HEK293T (cell line): ENCODE data around the gene MAGEB3.
"Not testable (repeated sequence)": the region's sequence is repeated elsewhere in the genome, so short reads cannot be mapped to it uniquely, and the experiment has no call there.

Source experiments
- CTCF ChIA-PET: fragments of 350-600 bp; formaldehyde crosslinking; extraction: SDS; loops from one replicate; lab custom pipeline; 2021; ENCODE audit warnings: antibody characterized with exemption, inconsistent platforms; lab: Yijun Ruan, JAX
- POLR2A ChIA-PET: fragments of 350-600 bp; formaldehyde crosslinking; extraction: SDS; loops from one replicate; lab custom pipeline; 2020; ENCODE audit warnings: antibody characterized with exemption, inconsistent platforms; lab: Yijun Ruan, JAX
- DNase-seq: peaks from one replicate; pipeline ENCODE4 v3.0.0; 2012; ENCODE audit warnings: mixed read lengths; ENCODE audit errors: extremely low spot score
- ARNT ChIP-seq: fragments of 450-650 bp; IDR thresholded peaks from 2 replicates; pipeline ENCODE4 v1.6.1; 2017; ENCODE audit warnings: mild to moderate bottlenecking
- BHLHE40 ChIP-seq: fragments of 450-650 bp; IDR thresholded peaks from 2 replicates; pipeline ENCODE4 v1.6.1; 2016; ENCODE audit warnings: mild to moderate bottlenecking, moderate library complexity, borderline replicate concordance
- CTBP1 ChIP-seq: fragments of 450-650 bp; IDR thresholded peaks from 2 replicates; pipeline ENCODE4 v1.6.1; 2016; ENCODE audit warnings: borderline replicate concordance
- ELF4 ChIP-seq: fragments of 450-650 bp; IDR thresholded peaks from 2 replicates; pipeline ENCODE4 v1.6.1; 2017; ENCODE audit warnings: antibody characterized with exemption
- FOXA1 ChIP-seq: fragments of 450-650 bp; IDR thresholded peaks from 2 replicates; pipeline ENCODE4 v1.6.1; 2016; ENCODE audit warnings: mild to moderate bottlenecking
- FOXK2 ChIP-seq: fragments of 450-650 bp; IDR thresholded peaks from 2 replicates; pipeline ENCODE4 v1.6.1; 2016; ENCODE audit warnings: mild to moderate bottlenecking
- FOXM1 ChIP-seq: fragments of 450-650 bp; IDR thresholded peaks from 2 replicates; pipeline ENCODE4 v1.6.1; 2017; ENCODE audit warnings: mild to moderate bottlenecking, borderline replicate concordance
- HDGF ChIP-seq: fragments of 450-650 bp; IDR thresholded peaks from 2 replicates; pipeline ENCODE4 v1.6.1; 2017; ENCODE audit warnings: antibody characterized with exemption, borderline replicate concordance
- L3MBTL2 ChIP-seq: fragments of 450-650 bp; conservative IDR thresholded peaks from 2 replicates; pipeline ENCODE4 v1.6.1; 2016; ENCODE audit warnings: mild to moderate bottlenecking
- LEF1 ChIP-seq: fragments of 450-650 bp; IDR thresholded peaks from 2 replicates; pipeline ENCODE4 v1.6.1; 2017; ENCODE audit warnings: mild to moderate bottlenecking, borderline replicate concordance
- NFRKB ChIP-seq: fragments of 450-650 bp; IDR thresholded peaks from 2 replicates; pipeline ENCODE4 v1.6.1; 2016; ENCODE audit warnings: mild to moderate bottlenecking, moderate library complexity
- SP1 ChIP-seq: fragments of 450-650 bp; IDR thresholded peaks from 2 replicates; pipeline ENCODE4 v1.6.1; 2017
- SUZ12 ChIP-seq: fragments of 450-650 bp; IDR thresholded peaks from 2 replicates; pipeline ENCODE4 v1.6.1; 2016; ENCODE audit warnings: mild to moderate bottlenecking
- TARDBP ChIP-seq: fragments of 450-650 bp; IDR thresholded peaks from 2 replicates; pipeline ENCODE4 v1.6.1; 2016
- ZNF384 ChIP-seq: fragments of 450-650 bp; IDR thresholded peaks from 2 replicates; pipeline ENCODE4 v1.6.1; 2016
- TF ChIP-seq, protein P1 (sequence below): fragments of 450-650 bp; IDR thresholded peaks from 2 replicates; pipeline ENCODE4 v1.6.1; 2016

MAGEB3 gene

DNA sequence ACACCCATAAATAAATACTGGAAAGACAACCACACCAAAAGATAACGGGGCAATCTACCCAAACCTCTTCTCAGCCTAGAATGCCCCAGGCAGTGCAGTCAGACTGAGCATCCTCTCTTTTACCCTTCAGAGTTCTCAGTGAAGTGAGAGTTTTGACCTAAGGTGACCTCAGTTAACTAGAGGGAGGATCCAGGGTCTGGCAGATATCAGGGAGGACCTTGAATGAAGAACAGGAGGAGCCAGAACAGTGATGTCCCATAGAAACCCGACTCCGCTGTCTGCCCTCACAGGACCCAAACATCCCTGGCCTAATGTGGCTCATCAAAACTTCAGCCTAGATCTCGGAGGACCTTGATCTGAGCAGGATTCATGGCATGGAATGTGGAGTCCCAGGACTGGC is at the start of gene MAGEB3:
TSS of gene MAGEB3 (plus strand) at position 263 of the 400 bp plus-strand sequence. CDS start 5,268 bp downstream, outside the sequence.
- TF ChIP-seq ZNF384, result no peak
- TF ChIP-seq FOXM1, result no peak
- TF ChIP-seq L3MBTL2, result no peak
- no peak for TF ChIP-seq ARNT
- TF ChIP-seq NFRKB, result no peak
- TF ChIP-seq HDGF, result no peak
- no peak for TF ChIP-seq SUZ12
- TF ChIP-seq BHLHE40, result no peak
- TF ChIP-seq, protein P1, sequence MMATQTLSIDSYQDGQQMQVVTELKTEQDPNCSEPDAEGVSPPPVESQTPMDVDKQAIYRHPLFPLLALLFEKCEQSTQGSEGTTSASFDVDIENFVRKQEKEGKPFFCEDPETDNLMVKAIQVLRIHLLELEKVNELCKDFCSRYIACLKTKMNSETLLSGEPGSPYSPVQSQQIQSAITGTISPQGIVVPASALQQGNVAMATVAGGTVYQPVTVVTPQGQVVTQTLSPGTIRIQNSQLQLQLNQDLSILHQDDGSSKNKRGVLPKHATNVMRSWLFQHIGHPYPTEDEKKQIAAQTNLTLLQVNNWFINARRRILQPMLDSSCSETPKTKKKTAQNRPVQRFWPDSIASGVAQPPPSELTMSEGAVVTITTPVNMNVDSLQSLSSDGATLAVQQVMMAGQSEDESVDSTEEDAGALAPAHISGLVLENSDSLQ, result no peak
- TF ChIP-seq CTBP1, result no peak
- no peak for TF ChIP-seq ELF4
- no peak for TF ChIP-seq FOXK2
- TF ChIP-seq LEF1, result no peak
- no peak for TF ChIP-seq SP1
- no peak for TF ChIP-seq TARDBP
- no peak for TF ChIP-seq FOXA1
- no peak for DNase-seq
- POLR2A ChIA-PET, result no interaction called here
- CTCF ChIA-PET, result no interaction called here

GRCh38 chrX:30181353-30181752 is 49.1 kb upstream of the MAGEB3 start:
- POLR2A ChIA-PET, result no interaction called here
- TF ChIP-seq L3MBTL2 (no peak), FOXA1 (no peak), HDGF (no peak), ELF4 (no peak), SP1 (no peak), SUZ12 (no peak), CTBP1 (no peak), ARNT (no peak), LEF1 (no peak)
- DNase-seq, result no peak
- CTCF ChIA-PET, result no interaction called here

GRCh38 chrX:30183554-30183953 is 46.9 kb upstream of the MAGEB3 start:
- TF ChIP-seq, protein P1, result no peak
- TF ChIP-seq FOXA1 (no peak), FOXK2 (no peak), ZNF384 (no peak), L3MBTL2 (no peak), CTBP1 (no peak), HDGF (no peak), SUZ12 (no peak), FOXM1 (no peak), BHLHE40 (no peak), LEF1 (no peak), TARDBP (no peak), ARNT (no peak), ELF4 (no peak), NFRKB (no peak), SP1 (no peak)
- DNase-seq, result no peak
- POLR2A ChIA-PET, result no interaction called here
- CTCF ChIA-PET, result no interaction called here

DNA sequence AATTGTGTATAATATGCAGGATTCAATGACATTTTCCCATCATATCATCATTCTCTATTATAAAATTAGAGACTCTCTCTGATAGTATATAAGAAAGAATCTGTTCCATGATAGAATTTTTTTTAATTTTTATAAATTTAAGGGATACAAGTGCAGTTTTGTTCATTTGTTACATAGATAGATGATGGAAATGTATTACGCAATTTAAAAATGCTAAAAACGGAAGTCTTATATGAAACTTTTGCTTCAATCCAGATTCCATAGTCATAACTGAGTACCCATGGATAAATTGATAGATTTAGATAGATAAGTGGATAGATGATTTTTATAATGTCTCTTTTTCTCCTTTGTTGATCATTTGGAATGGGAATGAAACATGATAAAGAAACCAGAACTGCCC is 40.0 kb upstream of the MAGEB3 start:
- ChIA-PET CTCF (no interaction called here), POLR2A (no interaction called here)
- TF ChIP-seq FOXA1 (no peak), SP1 (no peak), FOXK2 (no peak), SUZ12 (no peak), ELF4 (no peak), L3MBTL2 (no peak), HDGF (no peak), CTBP1 (no peak), TARDBP (no peak), LEF1 (no peak)
- no peak for DNase-seq

GRCh38 chrX:30193910-30194309 is 36.5 kb upstream of the MAGEB3 start:
- POLR2A ChIA-PET, CTCF ChIA-PET, DNase-seq: not testable (repeated sequence)

DNA sequence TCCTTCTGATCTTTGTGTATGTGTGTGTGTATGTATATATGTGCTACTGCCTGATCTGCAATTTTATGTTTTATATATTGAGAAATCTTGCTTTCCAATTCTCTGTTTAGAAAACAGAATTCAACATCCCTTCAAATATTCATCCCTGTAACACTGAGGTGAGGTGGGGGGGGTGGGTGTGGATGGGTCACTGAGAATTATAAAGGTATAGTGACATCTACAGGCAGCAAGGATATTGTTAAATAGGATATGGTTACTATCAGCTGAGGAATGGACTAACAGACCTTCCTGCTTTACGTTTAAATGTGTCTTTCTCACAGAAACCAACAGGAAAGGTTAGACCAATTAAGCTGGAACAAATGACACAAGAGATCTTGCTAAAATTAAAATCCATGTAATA is 34.1 kb upstream of the MAGEB3 start:
- ChIA-PET CTCF (no interaction called here), POLR2A (no interaction called here)
- DNase-seq, result peak; percentile 15
- TF ChIP-seq HDGF, result no peak
- TF ChIP-seq LEF1, result no peak
- TF ChIP-seq ARNT, result no peak
- no peak for TF ChIP-seq BHLHE40
- TF ChIP-seq FOXM1, result no peak
- no peak for TF ChIP-seq SUZ12
- TF ChIP-seq FOXK2, result no peak
- TF ChIP-seq ELF4, result no peak
- no peak for TF ChIP-seq SP1
- no peak for TF ChIP-seq ZNF384
- TF ChIP-seq CTBP1, result no peak
- TF ChIP-seq FOXA1, result no peak
- no peak for TF ChIP-seq TARDBP

- ChIA-PET POLR2A (no interaction called here), CTCF (no interaction called here)
- TF ChIP-seq HDGF (no peak), SP1 (no peak), FOXK2 (no peak), FOXA1 (no peak), TARDBP (no peak), CTBP1 (no peak), FOXM1 (no peak), L3MBTL2 (no peak), ELF4 (no peak), ZNF384 (no peak), NFRKB (no peak), SUZ12 (no peak)
- TF ChIP-seq, protein P1, result no peak
- DNase-seq, result no peak
These were observed 18.3 kb upstream of the MAGEB3 start for GRCh38 chrX:30212172-30212571.
